Epithelial cell of esophagus (primary cell): ENCODE results near the gene P3H1.

Source experiments
- DNase-seq: peaks from one replicate; pipeline ENCODE4 v3.0.0; 2010; ENCODE audit warnings: low read depth
- H3K4me3 ChIP-seq: 2 replicates; pipeline ENCODE4 v1.5.1; 2011; ENCODE audit warnings: mild to moderate bottlenecking, low read length, control low read depth
- TF ChIP-seq, protein P1 (sequence below): IDR thresholded peaks from 2 replicates; pipeline ENCODE4 v1.5.1; 2011; ENCODE audit warnings: low read depth, mild to moderate bottlenecking, low read length, control low read depth, inconsistent platforms; ENCODE audit not compliant: insufficient read depth; ENCODE audit errors: missing control alignments

Gene P3H1

DNA sequence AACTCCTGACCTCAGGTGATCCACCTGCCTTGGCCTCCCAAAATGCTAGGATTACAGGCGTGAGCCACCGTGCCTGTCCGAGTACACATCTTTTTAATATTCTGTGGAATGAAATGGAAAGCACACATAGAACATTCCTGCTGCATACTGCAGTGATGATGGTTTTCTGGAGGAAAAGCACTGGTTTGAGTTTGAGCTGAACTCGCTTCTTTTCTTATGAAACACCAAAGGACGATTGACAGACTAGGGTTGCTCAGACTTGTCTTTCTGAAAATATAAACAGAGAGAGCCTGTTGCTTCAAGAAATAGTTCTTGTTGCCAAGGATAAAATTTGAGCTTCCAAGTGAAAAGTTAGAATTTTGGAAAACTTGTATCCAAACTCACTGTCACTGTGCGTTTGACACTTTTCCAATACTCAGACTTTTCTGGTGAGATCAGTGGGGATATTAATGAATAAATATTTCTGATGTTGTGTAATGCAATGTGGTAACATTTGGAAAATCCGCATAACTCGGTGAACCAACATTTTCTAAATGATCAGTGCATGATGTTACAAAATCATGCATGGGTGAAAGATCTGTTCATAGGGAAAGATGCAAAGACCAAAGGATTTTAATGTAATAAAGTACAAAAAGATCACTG is 35.1 kb upstream of the P3H1 start:
- no peak overlapping the region for H3K4me3 ChIP-seq
- peak; percentile 32 for DNase-seq
- TF ChIP-seq, protein P1, sequence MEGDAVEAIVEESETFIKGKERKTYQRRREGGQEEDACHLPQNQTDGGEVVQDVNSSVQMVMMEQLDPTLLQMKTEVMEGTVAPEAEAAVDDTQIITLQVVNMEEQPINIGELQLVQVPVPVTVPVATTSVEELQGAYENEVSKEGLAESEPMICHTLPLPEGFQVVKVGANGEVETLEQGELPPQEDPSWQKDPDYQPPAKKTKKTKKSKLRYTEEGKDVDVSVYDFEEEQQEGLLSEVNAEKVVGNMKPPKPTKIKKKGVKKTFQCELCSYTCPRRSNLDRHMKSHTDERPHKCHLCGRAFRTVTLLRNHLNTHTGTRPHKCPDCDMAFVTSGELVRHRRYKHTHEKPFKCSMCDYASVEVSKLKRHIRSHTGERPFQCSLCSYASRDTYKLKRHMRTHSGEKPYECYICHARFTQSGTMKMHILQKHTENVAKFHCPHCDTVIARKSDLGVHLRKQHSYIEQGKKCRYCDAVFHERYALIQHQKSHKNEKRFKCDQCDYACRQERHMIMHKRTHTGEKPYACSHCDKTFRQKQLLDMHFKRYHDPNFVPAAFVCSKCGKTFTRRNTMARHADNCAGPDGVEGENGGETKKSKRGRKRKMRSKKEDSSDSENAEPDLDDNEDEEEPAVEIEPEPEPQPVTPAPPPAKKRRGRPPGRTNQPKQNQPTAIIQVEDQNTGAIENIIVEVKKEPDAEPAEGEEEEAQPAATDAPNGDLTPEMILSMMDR, result no peak

DNA sequence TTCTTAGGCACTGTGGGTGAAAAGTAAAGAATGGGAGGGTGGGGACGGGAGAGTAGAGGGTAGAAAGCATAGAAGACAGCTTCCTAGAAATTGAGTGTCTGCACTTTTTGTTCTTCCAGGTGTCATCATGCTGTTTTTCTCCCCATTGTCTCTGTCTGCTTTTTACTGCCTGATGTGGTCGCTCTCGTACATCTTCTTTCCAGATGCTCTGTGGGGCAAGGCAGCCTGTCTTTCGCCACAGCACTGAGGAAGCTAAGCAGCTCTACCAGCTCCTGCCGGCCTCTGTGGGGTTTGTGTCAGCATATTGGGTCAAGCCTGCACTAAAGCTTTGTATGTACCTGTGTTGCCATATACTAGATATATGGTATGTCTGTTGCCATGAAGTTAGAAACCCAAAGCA is 31.2 kb upstream of the P3H1 start:
- no peak overlapping the region for H3K4me3 ChIP-seq
- TF ChIP-seq, protein P1, result no peak
- no peak for DNase-seq

DNA sequence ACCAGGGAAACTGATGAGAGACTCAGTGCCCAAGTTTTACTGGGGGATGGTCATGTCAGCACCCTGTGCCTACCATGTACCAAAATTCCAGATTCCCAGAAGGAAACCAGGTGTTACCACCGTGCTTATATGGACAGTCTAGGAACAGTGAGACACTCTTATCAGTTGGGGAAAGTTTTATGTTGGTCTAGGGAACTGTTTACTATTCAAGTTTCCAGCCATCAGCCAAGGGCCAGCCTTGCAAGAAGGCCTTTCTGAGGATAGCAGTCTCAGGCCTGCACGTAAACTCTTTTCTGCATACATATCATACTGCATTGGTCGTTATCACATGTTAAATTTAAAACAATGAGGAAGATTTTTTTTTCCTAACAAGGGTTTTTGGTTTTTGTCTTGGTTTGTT is 30.6 kb upstream of the P3H1 start:
- no peak for DNase-seq
- TF ChIP-seq, protein P1, result no peak
- H3K4me3 ChIP-seq, result no peak overlapping the region

DNA sequence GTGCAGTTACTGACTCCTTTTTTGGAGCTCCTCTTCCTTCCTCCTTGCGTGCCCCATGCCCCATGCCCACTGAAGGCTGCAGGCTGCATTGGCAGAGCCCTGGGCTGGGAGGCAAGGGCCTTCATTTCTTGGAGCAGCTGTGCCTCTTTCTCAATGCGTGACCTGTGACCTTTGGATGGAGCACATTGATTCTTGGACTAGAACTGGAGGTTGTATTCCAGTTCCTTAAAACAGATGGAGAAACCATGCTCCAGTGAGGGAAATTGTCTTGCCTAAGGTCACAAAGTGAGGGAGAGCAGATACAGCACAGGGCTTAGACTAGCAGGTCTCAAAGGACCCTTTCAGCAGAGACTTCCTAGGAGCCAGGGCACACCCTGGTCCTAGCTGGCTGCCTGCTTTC is 27.0 kb upstream of the P3H1 start:
- TF ChIP-seq, protein P1, result no peak
- no peak overlapping the region for H3K4me3 ChIP-seq
- no peak for DNase-seq

DNA sequence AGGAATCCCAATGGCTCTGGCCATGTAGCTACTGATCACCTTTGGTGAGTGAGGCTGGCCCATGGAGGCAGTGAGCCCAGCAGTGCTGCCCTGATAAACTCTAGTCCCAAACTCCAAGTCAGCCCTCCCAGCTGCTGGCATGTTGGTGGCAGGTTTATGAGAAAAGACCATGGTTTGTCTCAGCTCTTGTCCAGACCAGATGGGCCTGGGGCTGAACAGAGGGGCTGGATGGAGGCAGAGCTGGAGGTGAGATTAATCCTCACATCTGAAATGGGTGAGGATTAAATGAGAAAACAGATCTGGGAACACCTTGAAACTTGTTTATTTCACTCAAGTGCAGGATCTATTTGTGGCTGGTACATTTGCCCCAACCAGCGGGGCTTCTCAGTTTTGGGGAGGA is 21.2 kb upstream of the P3H1 start:
- DNase-seq, result no peak
- TF ChIP-seq, protein P1, result no peak
- H3K4me3 ChIP-seq, result no peak overlapping the region

DNA sequence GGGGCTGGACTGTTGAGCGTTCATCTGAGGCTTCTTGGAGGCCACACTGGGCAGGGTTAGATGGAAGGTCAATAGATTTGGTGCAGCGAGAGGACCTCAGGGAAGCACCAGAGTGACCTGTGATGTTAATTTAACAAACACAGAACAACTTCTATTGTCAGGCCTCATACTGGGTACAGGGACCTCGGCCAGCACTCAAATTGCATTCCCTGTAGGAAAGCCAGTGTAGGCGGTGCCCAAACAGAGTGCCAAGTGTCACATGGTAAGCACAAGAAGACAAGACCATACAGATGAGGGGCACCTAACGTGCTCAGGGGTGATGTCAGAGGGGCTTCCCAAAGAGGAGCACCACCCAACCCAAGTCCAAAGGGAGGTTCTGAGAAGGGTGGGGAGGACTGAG is 19.3 kb upstream of the P3H1 start:
- DNase-seq, result no peak
- H3K4me3 ChIP-seq, result no peak overlapping the region
- TF ChIP-seq, protein P1, result no peak
